HCT116 (cell line): ENCODE data around the gene CPT1B. TPM values are rescaled to one million over a fixed set of nuclear protein-coding genes. Genes with fewer than 3 reads are reported as not detected.

Experiments used
- ATAC-seq: fragments of 200-7000 bp; cut with Tn5 transposase; 2 replicates; pipeline ENCODE4 v1.9.1; 2020; ENCODE audit warnings: mild to moderate bottlenecking, moderate library complexity
- BruUV-seq: library from RNA; stranded (reverse); fragments of 400-500 nt; replicated peaks from 2 replicates; lab custom pipeline; 2021; lab: Mats Ljungman, UMichigan
- CTCF ChIA-PET: fragments of 300-600 bp; sonication (Branson Sonifier 250); formaldehyde crosslinking; loops from one replicate; lab custom pipeline; 2021; ENCODE audit warnings: antibody characterized with exemption; lab: Charles Lee
- POLR2A ChIA-PET: fragments of 300-600, 350-600 bp; sonication (Branson Sonifier 250); formaldehyde crosslinking; loops from one replicate; lab custom pipeline; 2021; ENCODE audit warnings: antibody characterized with exemption; lab: Charles Lee
- RAD21 ChIA-PET, 2 experiments: fragments of 300-600 bp; sonication (Branson Sonifier 250); formaldehyde crosslinking; loops; one replicate each; lab custom pipeline; 2023; ENCODE audit warnings: low total read pairs in 2 of 2; ENCODE audit not compliant: uncharacterized antibody in 2 of 2, unreplicated experiment in 2 of 2, low non-redundant PET in 1 of 2; lab: Charles Lee
- DNase-seq: peaks from one replicate; pipeline ENCODE4 v3.0.0-alpha.2; 2010; ENCODE audit warnings: low read depth, low spot score
- H2AFZ ChIP-seq: fragments of 200-600 bp; shearing (Covaris generic), sonication (generic); 2 replicates; pipeline ENCODE4 v1.6.1; 2017; ENCODE audit warnings: low read depth, mixed run types, mixed read lengths, antibody characterized with exemption, low read length; ENCODE audit not compliant: poor library complexity, severe bottlenecking
- H3K27ac ChIP-seq: 2 replicates; pipeline ENCODE4 v1.5.1; 2012; ENCODE audit warnings: low read depth, low read length
- H3K27me3 ChIP-seq: fragments of 200-600 bp; sonication (generic); 2 replicates; pipeline ENCODE4 v1.6.1; 2016; ENCODE audit warnings: mixed run types, low read length, mixed read lengths; ENCODE audit not compliant: insufficient read depth
- H3K36me3 ChIP-seq, 2 experiments: fragments of 200-500 bp in 1 of 2; fragments of 200-600 bp in 1 of 2; sonication (Bioruptor generic) in 1 of 2; sonication (generic) in 1 of 2; 2 replicates each; pipeline versions ENCODE4 v1.5.1 to v1.6.1; 2014 to 2016; ENCODE audit warnings: low read length in 2 of 2, inconsistent platforms in 1 of 2, mixed read lengths in 1 of 2, mixed run types in 1 of 2; ENCODE audit not compliant: insufficient read depth in 2 of 2, control insufficient read depth in 1 of 2
- H3K4me1 ChIP-seq, 2 experiments: fragments of 200-600 bp in 1 of 2; sonication (generic) in 1 of 2; 2 replicates each; pipeline versions ENCODE4 v1.5.1 to v1.6.1; 2012 to 2017; ENCODE audit warnings: low read length in 2 of 2, inconsistent platforms in 1 of 2, mild to moderate bottlenecking in 1 of 2, mixed read lengths in 1 of 2, mixed run types in 1 of 2, moderate library complexity in 1 of 2; ENCODE audit not compliant: insufficient read depth in 2 of 2, control insufficient read depth in 1 of 2
- H3K4me2 ChIP-seq: fragments of 200-600 bp; sonication (generic); 2 replicates; pipeline ENCODE4 v1.6.1; 2017; ENCODE audit warnings: mixed run types, low read length, mixed read lengths
- H3K4me3 ChIP-seq, 2 experiments: fragments of 200-600 bp in 1 of 2; sonication (generic) in 1 of 2; replicated peaks in 1 of 2; 2 replicates each; pipeline ENCODE4 v1.5.1; 2011 to 2016; ENCODE audit warnings: low read length in 2 of 2, control low read depth in 1 of 2, low read depth in 1 of 2, mild to moderate bottlenecking in 1 of 2, mixed read lengths in 1 of 2, mixed run types in 1 of 2
- H3K79me2 ChIP-seq: fragments of 200-600 bp; sonication (generic); 2 replicates; pipeline ENCODE4 v1.6.1; 2017; ENCODE audit warnings: mild to moderate bottlenecking, mixed run types, low read length, moderate library complexity, mixed read lengths; ENCODE audit not compliant: insufficient read depth
- H3K9ac ChIP-seq: fragments of 200-600 bp; sonication (generic); 2 replicates; pipeline ENCODE4 v1.6.1; 2016; ENCODE audit warnings: low read length, mixed read lengths
- H3K9me2 ChIP-seq: fragments of 200-600 bp; sonication (generic), shearing (Covaris generic); 2 replicates; pipeline ENCODE4 v1.6.1; 2017; ENCODE audit warnings: mixed run types, mild to moderate bottlenecking, moderate library complexity; ENCODE audit not compliant: insufficient read depth
- H3K9me3 ChIP-seq, 2 experiments: fragments of 200-500 bp in 1 of 2; fragments of 200-600 bp in 1 of 2; sonication (Bioruptor generic) in 1 of 2; sonication (generic) in 1 of 2; 2 replicates each; pipeline ENCODE4 v1.6.1; 2014 to 2017; ENCODE audit warnings: low read length in 2 of 2, mixed read lengths in 2 of 2, inconsistent platforms in 1 of 2, low read depth in 1 of 2, mild to moderate bottlenecking in 1 of 2, mixed run types in 1 of 2, moderate library complexity in 1 of 2; ENCODE audit not compliant: control insufficient read depth in 1 of 2, insufficient read depth in 1 of 2
- H4K20me1 ChIP-seq: fragments of 200-600 bp; sonication (generic), shearing (Covaris generic); 2 replicates; pipeline ENCODE4 v1.6.1; 2017; ENCODE audit warnings: mixed run types, mild to moderate bottlenecking, moderate library complexity; ENCODE audit not compliant: insufficient read depth
- ATF3 ChIP-seq: IDR thresholded peaks from 2 replicates; pipeline ENCODE4 v1.6.1; 2012
- CEBPB ChIP-seq: IDR thresholded peaks from 2 replicates; pipeline ENCODE4 v1.6.1; 2012; ENCODE audit warnings: low read depth
- CTCF ChIP-seq, 3 experiments: fragments of 200-600 bp in 1 of 3; sonication (generic) in 1 of 3; IDR thresholded peaks in 2 of 3; conservative IDR thresholded peaks in 1 of 3; 2 replicates each; pipeline ENCODE4 v1.5.1; 2012 to 2017; ENCODE audit warnings: low read depth in 2 of 3, low read length in 2 of 3, antibody characterized with exemption in 1 of 3, borderline replicate concordance in 1 of 3, control low read depth in 1 of 3, mild to moderate bottlenecking in 1 of 3, mixed read lengths in 1 of 3, mixed run types in 1 of 3, moderate library complexity in 1 of 3; ENCODE audit not compliant: insufficient read depth in 1 of 3
- EGR1 ChIP-seq: IDR thresholded peaks from 2 replicates; pipeline ENCODE4 v1.6.1; 2012; ENCODE audit warnings: low read depth
- ELF1 ChIP-seq: IDR thresholded peaks from 2 replicates; pipeline ENCODE4 v1.6.1; 2012; ENCODE audit warnings: low read depth, borderline replicate concordance
- EZH2phosphoT487 ChIP-seq: fragments of 200-600 bp; IDR thresholded peaks from 2 replicates; pipeline ENCODE4 v1.6.1; 2018; ENCODE audit warnings: antibody characterized with exemption, borderline replicate concordance
- POLR2A ChIP-seq: IDR thresholded peaks from 2 replicates; pipeline ENCODE4 v1.7.0; 2011; ENCODE audit warnings: borderline replicate concordance; ENCODE audit not compliant: insufficient read depth, insufficient read length; ENCODE audit errors: extremely low read depth
- POLR2AphosphoS5 ChIP-seq: IDR thresholded peaks from 2 replicates; pipeline ENCODE4 v1.6.1; 2011; ENCODE audit warnings: mild to moderate bottlenecking, low read depth, low read length, moderate library complexity
- RAD21 ChIP-seq: IDR thresholded peaks from 2 replicates; pipeline ENCODE4 v1.6.1; 2012; ENCODE audit warnings: low read depth, mild to moderate bottlenecking
- YY1 ChIP-seq: IDR thresholded peaks from 2 replicates; pipeline ENCODE4 v1.6.1; 2011; ENCODE audit warnings: low read length, low read depth, moderate library complexity, mild to moderate bottlenecking; ENCODE audit not compliant: insufficient replicate concordance; ENCODE audit errors: extremely low read depth
- ZNF274 ChIP-seq: fragments of 200-500 bp; sonication (Bioruptor generic); IDR thresholded peaks from 2 replicates; pipeline ENCODE4 v1.6.1; 2014; ENCODE audit warnings: mild to moderate bottlenecking, low read depth, low read length, inconsistent platforms
- intact Hi-C: fragments of 100-400 bp; cut with micrococcal nuclease; formaldehyde crosslinking; loops from 2 replicates; pipeline ENCODE4 v1.10.0; 2022
- total RNA-seq: library from RNA; stranded (reverse); gene quantifications from one replicate; pipeline ENCODE4 v1.2.1, GENCODE V29; 2021; ENCODE audit not compliant: unreplicated experiment

The CPT1B gene
- total RNA-seq, 1 experiment from 2014 or later = 35.1 TPM

- Histone ChIP-seq H3K9me2 (no peaks in the 10 kb centered on the region), H3K27ac (no peak overlapping the region), H4K20me1 (no peaks in the 10 kb centered on the region), H2AFZ (no peak overlapping the region), H3K9ac (no peak overlapping the region), H3K4me3 (no peak overlapping the region), H3K9me3 (no peaks in the 10 kb centered on the region), H3K27me3 (no peaks in the 10 kb centered on the region), H3K36me3 (no peaks in the 10 kb centered on the region), H3K79me2 (no peaks in the 10 kb centered on the region), H3K4me1 (peaks cover 19 to 28% of the 10 kb centered on the region in 2 experiments), H3K4me2 (no peak overlapping the region)
- intact Hi-C loops = no loop called here
- ATAC-seq (no peak), DNase-seq (no peak)
- ChIA-PET CTCF (no interaction called here), RAD21 (no interaction called here), POLR2A (no interaction called here)
- BruUV-seq = no TSS peak
- TF ChIP-seq ATF3 (no peak), ELF1 (no peak), EZH2phosphoT487 (no peak), YY1 (no peak), ZNF274 (no peak), CEBPB (no peak), POLR2AphosphoS5 (no peak), CTCF (IDR thresholded peaks at IDR 0.05 in 2 of 3, conservative IDR thresholded peaks at IDR 0.05 in 1 of 3; ENCODE audit: borderline replicate concordance in 1 of 3, insufficient read depth in 1 of 3, low read depth in 2 of 3, low read length in 2 of 3) (no peak), POLR2A (no peak), EGR1 (no peak), RAD21 (no peak)
Measured at GRCh38 chr22:50610041-50610451, 31.8 kb upstream of the CPT1B start.
